Coronary artery (tissue), 2 donors: Measurements from ENCODE around the gene SAMD11.

Source experiments
- DNase-seq: peaks from one replicate; pipeline ENCODE4 v3.0.0-alpha.2; 2017; ENCODE audit warnings: low spot score
- H3K27ac ChIP-seq, 2 donors: fragments of 200-600 bp; sonication (generic); one replicate each; pipeline ENCODE4 v1.5.1; 2016 to 2019
- H3K4me3 ChIP-seq: fragments of 200-600 bp; sonication (generic); 2 replicates; pipeline ENCODE4 v1.5.1; 2016; ENCODE audit warnings: mild to moderate bottlenecking, moderate library complexity
- CTCF ChIP-seq: fragments of 200-600 bp; sonication (generic); IDR thresholded peaks from one replicate; pipeline ENCODE4 v1.5.1; 2019; ENCODE audit warnings: antibody characterized with exemption

SAMD11 gene

GRCh38 chr1:912740-913301 is 10.9 kb upstream of the SAMD11 start:
- no peak for DNase-seq
- H3K4me3 ChIP-seq: no peak overlapping the region
- no peak for TF ChIP-seq CTCF
- no peak overlapping the region for H3K27ac ChIP-seq

- no peak for DNase-seq
- Histone ChIP-seq H3K4me3 (no peak overlapping the region), H3K27ac (no peak overlapping the region)
- no peak for TF ChIP-seq CTCF
These were observed 10.1 kb upstream of the SAMD11 start for GRCh38 chr1:913491-914130.

- no peak for TF ChIP-seq CTCF
- H3K27ac ChIP-seq: no peak overlapping the region
- DNase-seq: no peak
- H3K4me3 ChIP-seq: no peak overlapping the region
These were observed 9.4 kb upstream of the SAMD11 start for GRCh38 chr1:914131-914890.

- H3K27ac ChIP-seq: no peak overlapping the region
- TF ChIP-seq CTCF: no peak
- no peak for DNase-seq
- H3K4me3 ChIP-seq: no peak overlapping the region
These were observed 8.8 kb upstream of the SAMD11 start for GRCh38 chr1:914891-915280.

- Histone ChIP-seq H3K27ac (no peak overlapping the region), H3K4me3 (no peak overlapping the region)
- TF ChIP-seq CTCF: no peak
- DNase-seq: no peak
These were observed 8.2 kb upstream of the SAMD11 start for GRCh38 chr1:915295-916172.

GRCh38 chr1:916173-917075 is 7.3 kb upstream of the SAMD11 start:
- no peak for TF ChIP-seq CTCF
- no peak overlapping the region for H3K4me3 ChIP-seq

More at GRCh38 chr1:916173-917075, 7.3 kb upstream of the SAMD11 start:
- no peak overlapping the region for H3K27ac ChIP-seq
- DNase-seq: no peak
